ENCODE results near the gene RABGAP1. TPM values are rescaled to one million over a fixed set of nuclear protein-coding genes. Genes with fewer than 3 reads are reported as not detected.
A peak's percentile ranks its signal among the peaks of the same experiment; 100 is the strongest.

RABGAP1 gene
- total and polyA plus RNA-seq, 10 of the 15 experiments (the other 5 are each of a cell fraction or from before 2014, with no cell fraction given): 2.6 to 31.6 (median 12.5) TPM

DNA sequence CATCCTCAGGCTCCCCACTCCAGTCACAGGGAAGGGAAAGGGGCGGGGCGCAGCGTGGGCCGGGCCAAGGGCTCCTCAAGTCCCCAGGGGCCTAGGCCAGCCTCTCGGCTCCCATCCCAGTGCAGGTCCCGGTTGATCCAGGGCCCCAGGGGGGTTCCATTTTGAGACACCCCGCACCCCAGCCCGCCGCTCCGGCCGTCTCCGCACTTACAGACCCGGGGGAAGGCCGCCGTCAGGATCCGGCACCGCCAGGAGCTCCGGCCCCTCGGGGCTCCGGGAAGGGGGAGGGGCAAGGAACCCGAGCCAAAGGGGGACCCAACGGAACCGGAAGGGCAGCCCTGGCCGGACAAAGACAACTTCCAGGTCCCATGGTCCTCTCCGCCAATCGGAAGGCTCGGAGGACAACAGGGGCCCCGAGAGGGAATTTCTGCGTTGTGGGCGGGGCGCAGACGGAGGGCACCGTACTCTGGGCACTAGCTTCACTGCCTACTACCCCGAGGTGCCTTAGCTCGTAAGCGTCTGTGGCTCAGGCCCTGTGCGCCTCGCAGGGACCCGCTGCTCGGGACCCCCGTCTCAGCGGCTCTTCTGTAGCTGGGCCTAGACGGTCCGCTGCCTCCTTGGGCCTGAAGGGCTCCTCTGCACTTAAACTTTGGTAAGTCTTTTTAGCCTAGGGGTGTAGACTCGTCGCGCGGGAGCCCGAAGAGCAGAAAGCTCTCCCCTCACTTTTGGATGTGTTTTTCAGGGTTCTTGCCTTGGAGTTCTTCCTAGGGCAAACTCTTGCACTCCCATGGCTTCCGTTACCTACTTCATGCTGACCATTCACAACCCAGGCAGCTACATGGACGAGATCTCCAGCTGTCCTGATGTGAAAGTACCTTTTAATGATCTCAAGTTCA lies 9.3 kb upstream of the RABGAP1 start, which contains the start of gene ZBTB26 (continued):
- TF ChIP-seq SREBF2 (IDR thresholded peaks at IDR 0.05; ENCODE audit: low read length) (no peak), SPI1 (IDR thresholded peaks at IDR 0.05; ENCODE audit: borderline replicate concordance, insufficient read depth, low read depth, low read length) (no peak), ZNF24 (IDR thresholded peaks at IDR 0.05) (no peak), NFYB (IDR thresholded peaks at IDR 0.05; ENCODE audit: insufficient read depth, low read depth, low read length) (peak; percentile 92), SIN3A (IDR thresholded peaks at IDR 0.05; ENCODE audit: low read depth, low read length) (peak; percentile 47; the same call in 1 of the 2 replicates), JUNB (IDR thresholded peaks at IDR 0.05) (no peak), ATF7 (IDR thresholded peaks at IDR 0.05; ENCODE audit: low read depth) (no peak), FOXK2 (IDR thresholded peaks at IDR 0.05) (no peak), NFIC (IDR thresholded peaks at IDR 0.05; ENCODE audit: low read depth, low read length) (no peak), ZSCAN29 (IDR thresholded peaks at IDR 0.05) (no peak)
- TF ChIP-seq, protein P1, sequence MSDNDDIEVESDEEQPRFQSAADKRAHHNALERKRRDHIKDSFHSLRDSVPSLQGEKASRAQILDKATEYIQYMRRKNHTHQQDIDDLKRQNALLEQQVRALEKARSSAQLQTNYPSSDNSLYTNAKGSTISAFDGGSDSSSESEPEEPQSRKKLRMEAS (IDR thresholded peaks at IDR 0.05; ENCODE audit: low read depth, low read length): no peak
- TF ChIP-seq, protein P2, sequence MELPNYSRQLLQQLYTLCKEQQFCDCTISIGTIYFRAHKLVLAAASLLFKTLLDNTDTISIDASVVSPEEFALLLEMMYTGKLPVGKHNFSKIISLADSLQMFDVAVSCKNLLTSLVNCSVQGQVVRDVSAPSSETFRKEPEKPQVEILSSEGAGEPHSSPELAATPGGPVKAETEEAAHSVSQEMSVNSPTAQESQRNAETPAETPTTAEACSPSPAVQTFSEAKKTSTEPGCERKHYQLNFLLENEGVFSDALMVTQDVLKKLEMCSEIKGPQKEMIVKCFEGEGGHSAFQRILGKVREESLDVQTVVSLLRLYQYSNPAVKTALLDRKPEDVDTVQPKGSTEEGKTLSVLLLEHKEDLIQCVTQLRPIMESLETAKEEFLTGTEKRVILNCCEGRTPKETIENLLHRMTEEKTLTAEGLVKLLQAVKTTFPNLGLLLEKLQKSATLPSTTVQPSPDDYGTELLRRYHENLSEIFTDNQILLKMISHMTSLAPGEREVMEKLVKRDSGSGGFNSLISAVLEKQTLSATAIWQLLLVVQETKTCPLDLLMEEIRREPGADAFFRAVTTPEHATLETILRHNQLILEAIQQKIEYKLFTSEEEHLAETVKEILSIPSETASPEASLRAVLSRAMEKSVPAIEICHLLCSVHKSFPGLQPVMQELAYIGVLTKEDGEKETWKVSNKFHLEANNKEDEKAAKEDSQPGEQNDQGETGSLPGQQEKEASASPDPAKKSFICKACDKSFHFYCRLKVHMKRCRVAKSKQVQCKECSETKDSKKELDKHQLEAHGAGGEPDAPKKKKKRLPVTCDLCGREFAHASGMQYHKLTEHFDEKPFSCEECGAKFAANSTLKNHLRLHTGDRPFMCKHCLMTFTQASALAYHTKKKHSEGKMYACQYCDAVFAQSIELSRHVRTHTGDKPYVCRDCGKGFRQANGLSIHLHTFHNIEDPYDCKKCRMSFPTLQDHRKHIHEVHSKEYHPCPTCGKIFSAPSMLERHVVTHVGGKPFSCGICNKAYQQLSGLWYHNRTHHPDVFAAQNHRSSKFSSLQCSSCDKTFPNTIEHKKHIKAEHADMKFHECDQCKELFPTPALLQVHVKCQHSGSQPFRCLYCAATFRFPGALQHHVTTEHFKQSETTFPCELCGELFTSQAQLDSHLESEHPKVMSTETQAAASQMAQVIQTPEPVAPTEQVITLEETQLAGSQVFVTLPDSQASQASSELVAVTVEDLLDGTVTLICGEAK (IDR thresholded peaks at IDR 0.05; ENCODE audit: borderline replicate concordance): peak; percentile 95
- TF ChIP-seq, protein P3, sequence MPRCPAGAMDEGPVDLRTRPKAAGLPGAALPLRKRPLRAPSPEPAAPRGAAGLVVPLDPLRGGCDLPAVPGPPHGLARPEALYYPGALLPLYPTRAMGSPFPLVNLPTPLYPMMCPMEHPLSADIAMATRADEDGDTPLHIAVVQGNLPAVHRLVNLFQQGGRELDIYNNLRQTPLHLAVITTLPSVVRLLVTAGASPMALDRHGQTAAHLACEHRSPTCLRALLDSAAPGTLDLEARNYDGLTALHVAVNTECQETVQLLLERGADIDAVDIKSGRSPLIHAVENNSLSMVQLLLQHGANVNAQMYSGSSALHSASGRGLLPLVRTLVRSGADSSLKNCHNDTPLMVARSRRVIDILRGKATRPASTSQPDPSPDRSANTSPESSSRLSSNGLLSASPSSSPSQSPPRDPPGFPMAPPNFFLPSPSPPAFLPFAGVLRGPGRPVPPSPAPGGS (IDR thresholded peaks at IDR 0.05; ENCODE audit: borderline replicate concordance, insufficient read depth, low read depth, low read length, poor library complexity, severe bottlenecking): no peak
- TF ChIP-seq, protein P4, sequence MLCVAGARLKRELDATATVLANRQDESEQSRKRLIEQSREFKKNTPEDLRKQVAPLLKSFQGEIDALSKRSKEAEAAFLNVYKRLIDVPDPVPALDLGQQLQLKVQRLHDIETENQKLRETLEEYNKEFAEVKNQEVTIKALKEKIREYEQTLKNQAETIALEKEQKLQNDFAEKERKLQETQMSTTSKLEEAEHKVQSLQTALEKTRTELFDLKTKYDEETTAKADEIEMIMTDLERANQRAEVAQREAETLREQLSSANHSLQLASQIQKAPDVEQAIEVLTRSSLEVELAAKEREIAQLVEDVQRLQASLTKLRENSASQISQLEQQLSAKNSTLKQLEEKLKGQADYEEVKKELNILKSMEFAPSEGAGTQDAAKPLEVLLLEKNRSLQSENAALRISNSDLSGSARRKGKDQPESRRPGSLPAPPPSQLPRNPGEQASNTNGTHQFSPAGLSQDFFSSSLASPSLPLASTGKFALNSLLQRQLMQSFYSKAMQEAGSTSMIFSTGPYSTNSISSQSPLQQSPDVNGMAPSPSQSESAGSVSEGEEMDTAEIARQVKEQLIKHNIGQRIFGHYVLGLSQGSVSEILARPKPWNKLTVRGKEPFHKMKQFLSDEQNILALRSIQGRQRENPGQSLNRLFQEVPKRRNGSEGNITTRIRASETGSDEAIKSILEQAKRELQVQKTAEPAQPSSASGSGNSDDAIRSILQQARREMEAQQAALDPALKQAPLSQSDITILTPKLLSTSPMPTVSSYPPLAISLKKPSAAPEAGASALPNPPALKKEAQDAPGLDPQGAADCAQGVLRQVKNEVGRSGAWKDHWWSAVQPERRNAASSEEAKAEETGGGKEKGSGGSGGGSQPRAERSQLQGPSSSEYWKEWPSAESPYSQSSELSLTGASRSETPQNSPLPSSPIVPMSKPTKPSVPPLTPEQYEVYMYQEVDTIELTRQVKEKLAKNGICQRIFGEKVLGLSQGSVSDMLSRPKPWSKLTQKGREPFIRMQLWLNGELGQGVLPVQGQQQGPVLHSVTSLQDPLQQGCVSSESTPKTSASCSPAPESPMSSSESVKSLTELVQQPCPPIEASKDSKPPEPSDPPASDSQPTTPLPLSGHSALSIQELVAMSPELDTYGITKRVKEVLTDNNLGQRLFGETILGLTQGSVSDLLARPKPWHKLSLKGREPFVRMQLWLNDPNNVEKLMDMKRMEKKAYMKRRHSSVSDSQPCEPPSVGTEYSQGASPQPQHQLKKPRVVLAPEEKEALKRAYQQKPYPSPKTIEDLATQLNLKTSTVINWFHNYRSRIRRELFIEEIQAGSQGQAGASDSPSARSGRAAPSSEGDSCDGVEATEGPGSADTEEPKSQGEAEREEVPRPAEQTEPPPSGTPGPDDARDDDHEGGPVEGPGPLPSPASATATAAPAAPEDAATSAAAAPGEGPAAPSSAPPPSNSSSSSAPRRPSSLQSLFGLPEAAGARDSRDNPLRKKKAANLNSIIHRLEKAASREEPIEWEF (IDR thresholded peaks at IDR 0.05; ENCODE audit: insufficient replicate concordance, low read depth, low read length): no peak
- TF ChIP-seq, protein P5, sequence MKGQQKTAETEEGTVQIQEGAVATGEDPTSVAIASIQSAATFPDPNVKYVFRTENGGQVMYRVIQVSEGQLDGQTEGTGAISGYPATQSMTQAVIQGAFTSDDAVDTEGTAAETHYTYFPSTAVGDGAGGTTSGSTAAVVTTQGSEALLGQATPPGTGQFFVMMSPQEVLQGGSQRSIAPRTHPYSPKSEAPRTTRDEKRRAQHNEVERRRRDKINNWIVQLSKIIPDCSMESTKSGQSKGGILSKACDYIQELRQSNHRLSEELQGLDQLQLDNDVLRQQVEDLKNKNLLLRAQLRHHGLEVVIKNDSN (IDR thresholded peaks at IDR 0.05; ENCODE audit: borderline replicate concordance, extremely low read length, insufficient read depth, low read depth, low read length): peak; percentile 69
